HG03520 (cell line): ENCODE data around the gene LY6G5C.
"Not testable (repeated sequence)": the region's sequence is repeated elsewhere in the genome, so short reads cannot be mapped to it uniquely, and the experiment has no call there.

Source experiments
- ATAC-seq: cut with Tn5 transposase; IDR thresholded peaks from one replicate; pipeline ENCODE4 v1.9.1; 2021; ENCODE audit warnings: mild to moderate bottlenecking, moderate library complexity; ENCODE audit not compliant: unreplicated experiment

Gene LY6G5C

DNA sequence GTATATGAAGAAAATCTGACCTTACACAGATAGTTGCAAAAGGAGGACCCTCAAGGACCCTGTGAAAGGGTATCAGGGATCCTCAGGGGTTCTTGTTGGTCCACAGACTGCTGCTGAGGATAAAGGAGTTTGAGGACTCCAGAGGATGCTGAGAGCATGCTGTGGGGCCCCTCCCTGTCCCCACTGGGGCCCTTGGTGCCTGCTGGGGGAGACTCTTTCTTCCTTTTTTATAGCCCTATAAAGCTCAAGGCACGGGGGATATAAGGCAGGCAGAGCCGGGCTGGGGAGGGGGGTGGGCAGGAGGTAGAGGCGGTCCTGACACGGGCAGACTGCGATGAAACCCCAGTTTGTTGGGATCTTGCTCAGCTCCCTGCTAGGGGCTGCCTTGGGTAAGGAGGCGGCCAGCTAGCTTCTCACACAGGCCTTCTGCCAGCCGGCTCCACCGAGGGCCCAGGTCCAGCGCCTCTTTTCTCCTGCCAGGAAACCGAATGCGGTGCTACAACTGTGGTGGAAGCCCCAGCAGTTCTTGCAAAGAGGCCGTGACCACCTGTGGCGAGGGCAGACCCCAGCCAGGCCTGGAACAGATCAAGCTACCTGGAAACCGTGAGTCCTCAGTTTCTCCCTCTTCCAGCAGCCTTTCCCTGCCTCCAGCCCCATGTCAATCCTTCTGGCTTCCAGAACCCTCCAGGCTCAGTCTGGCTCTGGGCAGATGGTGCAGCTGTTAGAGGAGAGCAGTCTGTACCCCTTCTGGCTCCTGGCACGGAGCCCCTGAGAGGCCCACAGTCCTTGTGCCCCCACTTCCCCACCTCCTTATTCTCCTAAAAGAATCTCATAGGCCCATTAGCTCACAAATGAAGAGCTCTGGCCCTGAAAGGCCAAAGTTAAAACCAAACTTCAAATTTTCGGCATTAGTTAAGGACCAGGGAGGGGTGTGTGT lies 34.4 kb upstream of the LY6G5C start, which contains the start of gene LY6G6D:
TSS of gene LY6G6D (plus strand) at position 327 of the 937 bp plus-strand sequence. CDS start at position 335, 8 bp downstream.
- no peak for ATAC-seq

DNA sequence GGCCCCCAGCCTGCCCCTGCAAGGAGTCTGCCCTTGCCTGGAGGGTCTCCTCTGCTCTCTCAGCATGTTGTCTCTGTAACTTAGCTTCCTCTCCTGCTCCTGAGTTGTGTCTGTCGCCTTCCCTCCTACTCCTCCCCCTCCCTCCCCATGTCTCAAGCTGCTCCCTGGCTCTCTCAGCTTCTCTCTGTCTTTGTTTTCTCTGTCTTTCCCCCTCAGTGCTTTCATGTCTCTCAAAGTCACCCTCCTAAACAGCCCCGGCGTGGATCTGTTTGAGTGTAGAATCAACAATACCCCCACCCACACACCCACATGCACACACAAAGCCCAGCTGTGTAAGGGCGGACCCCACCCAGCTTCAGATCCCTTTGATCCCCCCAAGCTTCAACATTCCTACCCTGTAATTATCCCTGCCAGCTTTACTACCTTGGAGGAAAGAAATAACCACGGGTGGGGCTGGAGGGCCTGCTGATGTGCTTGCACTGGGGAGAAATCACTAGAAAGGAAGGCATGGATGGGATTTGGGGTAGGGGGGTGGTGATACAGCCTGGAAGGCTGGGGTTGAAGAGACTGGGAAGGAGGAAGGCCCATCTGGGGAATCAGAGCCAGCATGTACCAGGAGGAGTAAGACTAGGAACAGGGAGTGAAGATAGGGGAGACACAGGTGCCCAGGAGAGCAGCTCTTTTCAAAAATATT lies 33.3 kb upstream of the LY6G5C start:
- ATAC-seq: no peak

DNA sequence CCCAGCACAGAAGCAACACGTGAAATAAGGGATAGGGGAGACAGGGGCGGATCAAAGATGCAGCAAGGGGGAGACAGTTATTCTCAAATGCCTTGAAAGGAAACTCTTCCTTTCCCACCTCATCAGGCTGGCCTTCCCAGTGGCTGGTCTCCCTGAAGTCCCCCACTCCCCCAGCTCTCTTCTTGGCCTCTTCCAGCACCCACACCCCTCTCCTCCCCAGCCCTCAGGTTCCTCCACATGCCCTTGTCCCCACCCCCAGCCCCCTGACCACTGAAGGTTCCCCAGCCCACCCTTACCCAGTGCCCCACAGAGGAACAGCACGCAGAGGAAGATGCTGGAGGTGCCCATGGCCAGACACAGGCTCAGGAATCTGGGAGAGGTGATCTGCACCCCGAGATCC lies 32.6 kb upstream of the LY6G5C start:
- ATAC-seq: no peak

DNA sequence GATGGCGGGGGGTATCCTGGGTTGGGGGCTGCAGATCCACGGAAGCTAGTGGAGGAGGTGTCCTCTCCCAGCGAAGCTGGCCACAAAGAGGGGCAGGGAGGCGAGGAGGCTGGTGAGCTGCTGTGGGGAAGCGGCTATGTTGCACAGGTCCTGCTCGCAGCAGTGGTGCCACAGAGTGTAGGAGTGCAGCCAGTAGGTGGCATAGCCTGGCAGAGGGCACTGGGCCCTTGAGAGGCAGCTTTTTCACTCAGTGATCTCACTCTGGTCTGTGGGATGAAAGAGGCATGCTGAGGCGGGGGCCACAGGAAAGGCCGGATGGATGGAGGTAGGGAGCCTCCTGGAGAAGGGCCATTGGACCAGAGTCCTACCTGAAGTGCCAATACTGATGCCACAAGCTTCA lies 31.4 kb upstream of the LY6G5C start:
- ATAC-seq: no peak

DNA sequence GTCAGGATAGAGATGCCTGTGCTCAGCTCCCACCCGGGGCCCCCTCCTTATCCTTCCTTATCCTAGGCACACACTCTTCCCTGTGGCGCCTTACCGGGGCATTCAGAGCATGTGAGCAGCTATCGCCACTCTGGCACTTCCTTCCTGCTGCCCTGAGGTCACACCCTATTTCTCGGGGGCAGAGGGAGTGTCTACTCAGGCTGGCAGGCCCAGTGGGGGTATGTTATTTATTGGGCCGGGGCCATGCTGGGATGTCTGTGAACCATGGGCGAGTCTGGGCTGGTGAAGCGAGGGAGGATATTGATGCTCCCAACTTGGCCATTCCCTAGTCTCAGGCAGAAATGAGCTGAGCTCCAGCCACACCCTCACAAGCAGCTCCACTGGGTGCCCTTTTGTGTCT lies 30.4 kb upstream of the LY6G5C start:
- ATAC-seq: no peak

DNA sequence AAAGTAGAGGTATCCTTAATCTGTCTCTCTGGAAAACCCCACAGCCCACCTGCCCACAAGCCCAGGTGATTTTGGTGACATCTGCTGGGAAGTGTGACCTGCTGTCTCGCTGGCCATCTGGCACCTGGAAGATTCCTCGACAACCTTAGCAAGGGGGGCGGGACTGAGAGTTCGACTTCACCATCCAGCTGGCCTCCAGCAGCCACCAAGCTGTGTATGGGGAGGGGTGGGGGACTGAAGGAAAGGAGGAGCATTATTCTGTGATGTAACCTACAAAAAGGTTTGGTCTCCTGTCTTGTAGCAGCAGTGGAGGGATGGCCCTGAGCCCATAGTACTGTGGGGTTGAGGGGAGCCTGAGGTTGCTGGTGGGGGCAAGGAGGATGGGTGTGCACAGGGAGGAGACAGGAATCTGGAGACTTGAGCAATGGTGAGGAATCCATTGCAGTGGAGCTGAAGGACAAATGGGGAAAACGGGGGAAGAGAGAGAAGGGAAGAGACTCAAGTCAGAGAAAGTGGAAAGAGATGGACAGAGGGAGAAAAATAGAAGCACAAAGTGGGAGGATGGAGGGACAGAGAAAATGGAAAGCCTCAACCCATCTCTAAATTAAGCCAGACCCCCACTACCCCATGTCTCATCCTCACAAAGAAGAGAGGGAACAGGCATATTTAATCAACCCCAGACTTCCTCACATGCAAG lies 29.8 kb upstream of the LY6G5C start:
- ATAC-seq: no peak

DNA sequence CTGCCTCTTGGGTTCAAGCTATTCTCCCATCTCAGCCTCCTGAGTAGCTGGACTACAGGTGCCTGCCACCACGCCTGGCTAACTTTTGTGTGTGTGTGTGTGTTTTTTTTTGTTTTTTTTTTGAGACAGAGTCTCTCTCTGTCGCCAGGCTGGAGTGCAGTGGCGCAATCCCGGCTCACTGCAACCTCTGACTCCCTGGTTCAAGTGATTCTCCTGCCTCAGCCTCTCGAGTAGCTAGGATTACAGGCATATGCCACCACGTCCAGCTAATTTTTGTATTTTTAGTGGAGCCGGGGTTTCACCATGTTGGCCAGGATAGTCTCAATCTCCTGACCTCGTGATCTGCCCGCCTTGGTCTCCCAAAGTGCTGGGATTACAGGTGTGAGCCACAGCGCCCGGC lies 28.3 kb upstream of the LY6G5C start:
- not testable (repeated sequence) for ATAC-seq

DNA sequence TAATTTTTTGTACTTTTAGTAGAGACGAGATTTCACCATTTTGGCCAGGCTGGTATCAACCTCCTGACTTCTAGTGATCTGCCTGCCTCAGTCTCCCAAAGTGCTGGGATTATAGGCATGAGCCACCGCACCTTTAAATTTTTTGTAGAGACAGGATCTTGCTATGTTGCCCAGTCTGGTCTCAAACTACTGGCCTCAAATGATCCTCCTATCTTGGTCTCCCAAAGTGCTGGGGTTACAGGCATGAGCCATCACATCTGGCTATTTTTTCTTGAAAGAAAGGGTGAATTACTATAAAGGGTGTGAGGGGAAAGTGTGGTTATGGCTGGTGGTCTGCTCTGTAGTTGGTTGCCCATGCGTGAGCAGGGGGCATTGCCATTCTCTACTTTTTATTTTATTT lies 27.4 kb upstream of the LY6G5C start:
- no peak for ATAC-seq

DNA sequence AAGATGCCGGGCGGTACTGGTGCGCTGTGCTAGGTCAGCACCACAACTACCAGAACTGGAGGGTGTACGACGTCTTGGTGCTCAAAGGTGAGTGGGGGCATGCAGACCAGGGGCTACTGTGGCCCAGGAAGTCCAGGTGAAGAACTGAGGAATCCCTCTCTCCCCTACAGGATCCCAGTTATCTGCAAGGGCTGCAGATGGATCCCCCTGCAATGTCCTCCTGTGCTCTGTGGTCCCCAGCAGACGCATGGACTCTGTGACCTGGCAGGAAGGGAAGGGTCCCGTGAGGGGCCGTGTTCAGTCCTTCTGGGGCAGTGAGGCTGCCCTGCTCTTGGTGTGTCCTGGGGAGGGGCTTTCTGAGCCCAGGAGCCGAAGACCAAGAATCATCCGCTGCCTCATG lies 26.8 kb upstream of the LY6G5C start:
- ATAC-seq: no peak

DNA sequence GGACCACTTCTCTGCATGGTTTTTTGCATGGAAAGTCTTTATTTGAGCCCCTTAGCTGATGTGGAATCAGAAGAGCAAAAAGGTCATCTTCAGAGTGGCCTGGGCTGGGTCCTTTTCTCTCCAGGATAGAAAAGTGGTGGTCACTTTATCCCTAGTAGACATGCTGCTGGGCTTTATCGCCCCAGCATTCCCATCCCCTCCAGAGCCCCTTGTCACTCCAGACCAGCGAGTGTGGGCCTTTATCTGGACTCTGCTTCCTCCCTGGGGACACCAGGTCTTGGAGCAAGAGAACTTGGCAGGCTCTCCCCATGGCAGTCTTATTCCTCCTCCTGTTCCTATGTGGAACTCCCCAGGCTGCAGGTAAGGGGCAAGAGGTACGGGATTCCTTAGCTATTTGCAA lies 25.7 kb upstream of the LY6G5C start, which contains the start of gene LY6G6F:
TSS of gene LY6G6F (plus strand) at position 268 of the 400 bp plus-strand sequence. CDS start at position 309, 41 bp downstream.
- ATAC-seq: no peak

DNA sequence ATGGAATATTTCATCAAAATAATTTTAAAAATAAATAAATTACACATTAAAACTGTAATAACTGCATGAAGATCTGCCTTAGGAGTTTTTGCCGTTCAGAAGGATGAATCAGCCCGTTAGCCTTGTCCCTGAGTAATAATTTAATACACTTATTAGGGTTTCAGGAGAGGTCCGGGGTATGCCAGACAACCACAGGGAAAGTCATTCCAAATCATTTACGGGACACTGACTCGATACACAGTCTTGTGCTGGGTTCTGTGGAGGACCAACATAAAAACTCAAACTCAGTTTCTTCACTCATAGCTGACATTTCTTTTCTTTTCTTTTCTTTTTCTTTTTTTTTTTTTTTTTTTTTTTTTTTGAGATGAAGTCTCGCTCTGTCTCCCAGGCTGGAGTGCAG lies 25.1 kb upstream of the LY6G5C start:
- no peak for ATAC-seq

DNA sequence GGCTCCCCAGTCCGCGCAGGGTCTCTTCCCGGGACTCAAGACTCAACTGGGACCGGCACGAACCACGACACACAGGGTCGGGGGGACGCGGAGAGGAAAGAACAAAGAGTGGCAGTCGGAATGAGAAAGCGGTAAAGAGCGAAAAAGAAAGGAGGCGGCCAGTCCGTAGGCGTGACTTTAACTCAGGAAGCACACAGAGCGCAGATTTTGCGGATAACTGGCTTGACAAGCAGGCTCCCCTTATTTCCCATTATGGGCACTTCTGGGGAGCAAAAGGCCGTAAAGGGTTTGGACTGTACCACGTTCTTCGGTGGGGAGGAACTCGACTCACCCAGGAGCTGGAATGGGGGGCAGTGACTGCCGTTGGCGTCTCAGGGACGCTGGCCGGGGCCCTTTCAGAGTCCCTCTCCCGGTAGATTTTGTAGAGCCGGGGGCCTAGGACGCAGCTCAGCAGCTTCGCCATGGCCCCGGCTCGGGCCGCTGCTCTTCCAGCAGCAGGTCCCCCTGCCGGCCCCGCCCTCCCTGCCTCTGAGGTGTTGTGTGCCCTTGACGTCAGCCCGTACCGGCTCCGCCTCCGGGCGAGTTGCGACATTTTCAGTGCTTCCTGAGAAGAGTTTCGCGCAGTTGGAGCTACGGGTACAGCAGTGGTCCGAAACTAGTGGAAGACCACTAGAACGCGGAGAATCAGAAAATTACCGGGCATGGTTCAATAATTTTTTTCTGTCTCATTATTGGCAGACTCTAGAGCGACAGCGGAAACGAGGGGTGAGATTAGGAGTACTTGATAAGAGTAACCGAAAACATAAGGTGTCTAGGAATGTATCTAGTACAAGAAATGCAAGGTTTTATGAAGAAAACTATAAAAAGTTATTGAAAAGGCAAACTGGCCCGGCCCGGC lies 22.2 kb upstream of the LY6G5C start, which contains the start of gene ABHD16A:
TSS of gene ABHD16A (minus strand) at position 506 of the 898 bp plus-strand sequence. CDS start at position 463, 43 bp downstream.
- ATAC-seq: peak; percentile 79

DNA sequence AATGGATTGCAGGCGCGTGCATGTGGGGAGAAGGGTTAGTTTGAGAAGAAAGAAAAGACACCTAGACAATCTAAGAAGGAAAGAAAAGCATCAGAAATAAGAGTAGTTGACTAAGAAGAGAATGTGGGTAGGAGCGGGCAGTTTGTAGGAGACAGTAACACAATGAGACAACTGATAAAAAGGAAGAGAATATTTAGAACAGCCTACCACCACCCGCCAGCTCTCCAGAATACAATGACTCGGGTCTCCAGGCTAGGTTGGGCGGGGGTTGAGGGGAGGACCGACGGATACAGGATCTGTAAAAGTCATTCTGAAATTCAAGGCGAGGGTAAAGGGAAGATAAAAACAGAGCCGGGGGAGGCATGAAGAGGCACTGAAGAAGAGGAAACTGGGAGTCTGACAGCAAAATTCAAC lies 21.5 kb upstream of the LY6G5C start:
- ATAC-seq: no peak

DNA sequence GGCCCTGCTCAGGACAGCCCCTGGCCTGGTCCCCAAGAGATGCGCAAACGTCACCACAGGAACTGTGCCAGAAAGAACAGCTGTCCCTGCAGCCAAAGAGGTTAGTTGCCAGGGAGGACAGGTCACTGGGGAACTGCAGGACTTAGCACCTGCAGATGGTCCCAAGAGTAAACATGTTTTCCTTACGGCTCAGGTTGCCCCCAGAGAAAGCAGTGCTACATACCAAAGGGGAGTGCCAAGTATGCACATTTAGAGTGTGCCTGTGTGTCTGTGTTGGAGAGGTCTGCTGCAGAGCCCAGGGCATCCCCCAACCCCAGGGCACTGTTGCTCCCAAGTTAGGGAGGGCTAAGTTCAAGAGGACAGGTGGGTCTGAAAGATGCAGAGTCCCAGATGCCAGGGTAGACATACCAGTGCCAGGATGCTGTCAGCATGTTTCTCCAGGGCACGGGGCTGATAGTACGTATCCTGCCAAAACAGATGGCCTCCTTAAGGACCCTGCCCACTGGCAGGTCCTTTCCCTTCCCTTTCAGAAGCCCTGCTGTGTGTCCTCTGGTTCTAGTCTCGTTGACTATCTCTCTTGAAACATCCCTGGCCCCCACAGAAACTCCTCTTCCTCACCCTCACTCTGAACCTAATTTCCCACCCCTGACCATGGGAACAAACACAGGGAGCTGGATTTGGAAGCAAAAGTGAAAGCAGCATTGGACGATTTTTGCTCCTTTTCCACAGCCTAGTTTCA lies 21.0 kb upstream of the LY6G5C start:
- no peak for ATAC-seq

DNA sequence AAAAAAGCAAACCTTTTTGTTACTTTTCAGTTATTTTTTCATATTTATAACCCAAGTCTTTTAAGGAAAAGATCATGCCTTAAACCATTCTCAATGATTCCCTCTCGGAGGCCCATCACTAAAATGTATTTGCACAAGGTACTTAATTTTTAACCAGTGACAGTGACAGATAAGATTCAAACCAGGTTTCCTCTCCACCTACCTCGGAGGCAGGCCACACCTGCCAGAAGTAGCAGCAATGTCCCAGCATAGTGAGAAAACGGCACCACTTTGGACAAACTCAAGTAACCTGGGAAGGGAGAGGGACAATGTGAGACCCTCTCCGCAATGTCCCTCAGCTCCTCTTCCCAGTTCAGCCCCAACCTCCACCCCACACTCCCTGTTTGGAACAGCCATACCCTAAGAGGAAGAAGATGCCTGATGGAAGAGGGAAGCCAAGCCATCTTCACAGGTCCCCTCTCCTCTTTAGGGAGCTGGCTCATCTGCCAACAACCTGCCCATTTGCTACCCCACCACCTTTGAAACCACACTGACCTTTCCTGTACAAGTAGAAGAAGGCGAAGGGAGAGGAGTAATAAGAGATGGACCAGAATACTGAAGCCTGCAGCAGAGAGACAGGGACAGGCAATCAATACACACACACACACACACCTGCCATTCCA lies 20.0 kb upstream of the LY6G5C start:
- ATAC-seq: no peak

DNA sequence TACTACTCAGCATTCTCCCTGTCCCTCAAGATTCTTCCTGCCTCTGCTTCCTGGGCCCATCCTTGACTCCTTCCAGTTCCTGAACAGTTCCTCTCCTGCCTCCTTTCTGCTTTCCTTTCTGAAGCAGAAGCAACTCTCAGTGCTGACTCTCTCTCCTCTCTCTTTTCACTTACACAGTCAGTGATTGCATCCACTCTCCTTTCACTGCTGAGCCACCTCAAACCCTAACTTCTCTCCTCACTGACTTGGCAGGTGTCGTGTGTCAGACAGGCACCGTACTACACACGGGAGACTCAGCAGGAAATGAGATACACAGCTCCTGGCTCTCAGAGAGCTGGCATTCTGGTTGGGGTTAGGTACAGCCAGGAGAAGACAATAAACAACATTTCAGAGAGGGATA lies 16.7 kb upstream of the LY6G5C start:
- ATAC-seq: no peak

DNA sequence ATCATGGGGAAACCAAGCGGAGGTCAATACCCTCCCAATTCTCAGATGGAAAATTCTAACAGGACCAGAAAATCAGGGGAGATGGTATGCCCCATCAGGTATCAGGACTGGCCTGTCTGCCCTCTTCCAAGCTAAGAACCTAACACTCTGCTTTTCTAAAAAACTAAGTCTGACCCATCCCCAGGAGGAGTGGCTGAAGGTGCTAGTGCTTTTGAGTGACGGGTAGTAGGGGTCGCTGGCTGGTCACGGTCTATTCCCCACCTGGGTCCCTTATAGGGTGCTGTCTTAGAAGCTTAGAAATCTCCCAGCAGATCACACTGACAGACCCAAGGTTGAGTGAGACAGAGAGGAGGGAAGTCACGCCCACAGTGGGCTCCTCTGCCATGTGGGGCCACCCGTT lies 12.7 kb upstream of the LY6G5C start:
- no peak for ATAC-seq

DNA sequence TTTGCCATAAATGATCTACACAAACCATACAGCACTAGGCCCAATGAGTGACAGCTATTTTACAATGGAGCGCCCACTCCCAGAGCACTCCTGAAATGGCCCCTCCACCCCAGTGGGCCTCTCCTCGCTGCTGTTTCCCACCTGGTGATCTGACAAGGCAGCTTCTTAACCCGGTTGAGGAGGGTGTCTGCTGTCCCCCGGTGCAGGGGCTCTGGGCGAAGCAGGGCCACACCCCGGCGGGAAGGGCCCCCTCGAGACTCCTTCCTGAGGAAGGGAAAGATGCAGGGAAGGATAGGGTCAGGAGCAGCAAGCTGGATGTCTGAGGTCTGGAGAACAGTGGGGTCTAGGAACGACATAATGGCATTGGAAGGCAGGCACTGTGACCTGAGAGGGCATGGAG lies 12.0 kb upstream of the LY6G5C start:
- no peak for ATAC-seq

DNA sequence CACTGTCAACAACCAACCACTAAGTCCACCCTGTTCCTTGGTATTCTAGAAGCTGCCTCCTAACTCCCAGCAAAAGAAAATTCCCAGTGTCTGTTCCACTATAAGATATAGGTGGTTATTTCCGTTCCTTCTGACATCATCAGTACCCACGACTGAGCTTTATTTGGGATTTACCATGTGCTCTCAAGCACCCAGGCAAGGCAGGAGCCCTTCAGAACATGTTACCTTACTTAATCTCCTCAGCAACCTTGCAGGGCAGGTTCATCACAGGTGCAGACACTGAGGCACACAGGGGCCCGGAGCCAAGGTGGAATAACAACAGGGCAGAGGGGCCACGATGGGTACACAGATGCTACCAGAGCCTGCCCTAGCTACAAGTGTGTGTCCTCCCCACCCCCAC lies 11.5 kb upstream of the LY6G5C start:
- no peak for ATAC-seq
